Transverse colon (tissue), 3 donors: Measurements from ENCODE around the gene SPAG7.

Experiments
- POLR2A ChIP-seq: fragments of 450-650 bp; IDR thresholded peaks from one replicate; pipeline ENCODE4 v1.6.1; 2016; ENCODE audit warnings: antibody characterized with exemption, mild to moderate bottlenecking, moderate library complexity
- TF ChIP-seq, protein P1 (sequence below), 5 experiments: fragments of 200-600 bp in 3 of 5; fragments of 450-650 bp in 2 of 5; sonication (generic) in 3 of 5; IDR thresholded peaks; 1 replicate in 2 of 5; 2 replicates in 3 of 5; pipeline ENCODE4 v1.5.1; 2016 to 2017; ENCODE audit warnings: antibody characterized with exemption in 5 of 5, inconsistent platforms in 3 of 5, mild to moderate bottlenecking in 2 of 5, moderate library complexity in 1 of 5

DNA sequence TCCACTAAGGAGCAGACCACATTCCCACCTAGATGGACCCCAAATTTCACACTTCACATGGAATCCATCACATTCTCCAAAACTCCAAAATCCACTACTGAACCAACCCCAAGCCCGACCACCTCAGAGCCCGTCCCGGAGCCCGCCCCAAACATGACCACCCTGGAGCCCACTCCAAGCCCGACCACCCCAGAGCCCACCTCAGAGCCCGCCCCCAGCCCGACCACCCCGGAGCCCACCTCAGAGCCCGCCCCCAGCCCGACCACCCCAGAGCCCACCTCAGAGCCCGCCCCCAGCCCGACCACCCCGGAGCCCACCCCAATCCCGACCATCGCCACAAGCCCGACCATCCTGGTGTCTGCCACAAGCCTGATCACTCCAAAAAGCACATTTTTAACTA, 34.0 kb downstream of the SPAG7 start:
- TF ChIP-seq, protein P1, sequence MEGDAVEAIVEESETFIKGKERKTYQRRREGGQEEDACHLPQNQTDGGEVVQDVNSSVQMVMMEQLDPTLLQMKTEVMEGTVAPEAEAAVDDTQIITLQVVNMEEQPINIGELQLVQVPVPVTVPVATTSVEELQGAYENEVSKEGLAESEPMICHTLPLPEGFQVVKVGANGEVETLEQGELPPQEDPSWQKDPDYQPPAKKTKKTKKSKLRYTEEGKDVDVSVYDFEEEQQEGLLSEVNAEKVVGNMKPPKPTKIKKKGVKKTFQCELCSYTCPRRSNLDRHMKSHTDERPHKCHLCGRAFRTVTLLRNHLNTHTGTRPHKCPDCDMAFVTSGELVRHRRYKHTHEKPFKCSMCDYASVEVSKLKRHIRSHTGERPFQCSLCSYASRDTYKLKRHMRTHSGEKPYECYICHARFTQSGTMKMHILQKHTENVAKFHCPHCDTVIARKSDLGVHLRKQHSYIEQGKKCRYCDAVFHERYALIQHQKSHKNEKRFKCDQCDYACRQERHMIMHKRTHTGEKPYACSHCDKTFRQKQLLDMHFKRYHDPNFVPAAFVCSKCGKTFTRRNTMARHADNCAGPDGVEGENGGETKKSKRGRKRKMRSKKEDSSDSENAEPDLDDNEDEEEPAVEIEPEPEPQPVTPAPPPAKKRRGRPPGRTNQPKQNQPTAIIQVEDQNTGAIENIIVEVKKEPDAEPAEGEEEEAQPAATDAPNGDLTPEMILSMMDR (IDR thresholded peaks at IDR 0.05), result no peak
- no peak for TF ChIP-seq POLR2A
